ENCODE results near the gene DUSP1. TPM values are rescaled to one million over a fixed set of nuclear protein-coding genes. Genes with fewer than 3 reads are reported as not detected.
A peak's percentile ranks its signal among the peaks of the same experiment; 100 is the strongest.

Gene DUSP1
- total and polyA plus RNA-seq, 10 of the 15 experiments (the other 5 are each of a cell fraction or from before 2014, with no cell fraction given): 1.4 to 6.2 (median 3.9) TPM

GRCh38 chr5:172806897-172807672 is 36.1 kb upstream of the DUSP1 start (continued):
- TF ChIP-seq FOXM1 (IDR thresholded peaks at IDR 0.05; ENCODE audit: low read depth, low read length): no peak
- no peak for TF ChIP-seq SUPT20H (IDR thresholded peaks at IDR 0.05; ENCODE audit: borderline replicate concordance, control insufficient read depth, low read depth, low read length)
- peak; percentile 39 for TF ChIP-seq SP1 (IDR thresholded peaks at IDR 0.05; ENCODE audit: low read depth, low read length)
- TF ChIP-seq, protein P1, sequence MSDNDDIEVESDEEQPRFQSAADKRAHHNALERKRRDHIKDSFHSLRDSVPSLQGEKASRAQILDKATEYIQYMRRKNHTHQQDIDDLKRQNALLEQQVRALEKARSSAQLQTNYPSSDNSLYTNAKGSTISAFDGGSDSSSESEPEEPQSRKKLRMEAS (IDR thresholded peaks at IDR 0.05; ENCODE audit: low read depth, low read length): no peak; the same call in 1 of the 2 replicates
- no peak for TF ChIP-seq SREBF1 (IDR thresholded peaks at IDR 0.05; ENCODE audit: low read length)
- TF ChIP-seq, protein P2, sequence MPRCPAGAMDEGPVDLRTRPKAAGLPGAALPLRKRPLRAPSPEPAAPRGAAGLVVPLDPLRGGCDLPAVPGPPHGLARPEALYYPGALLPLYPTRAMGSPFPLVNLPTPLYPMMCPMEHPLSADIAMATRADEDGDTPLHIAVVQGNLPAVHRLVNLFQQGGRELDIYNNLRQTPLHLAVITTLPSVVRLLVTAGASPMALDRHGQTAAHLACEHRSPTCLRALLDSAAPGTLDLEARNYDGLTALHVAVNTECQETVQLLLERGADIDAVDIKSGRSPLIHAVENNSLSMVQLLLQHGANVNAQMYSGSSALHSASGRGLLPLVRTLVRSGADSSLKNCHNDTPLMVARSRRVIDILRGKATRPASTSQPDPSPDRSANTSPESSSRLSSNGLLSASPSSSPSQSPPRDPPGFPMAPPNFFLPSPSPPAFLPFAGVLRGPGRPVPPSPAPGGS (IDR thresholded peaks at IDR 0.05; ENCODE audit: borderline replicate concordance, insufficient read depth, low read depth, low read length, poor library complexity, severe bottlenecking): no peak
- no peak for TF ChIP-seq SIN3A (IDR thresholded peaks at IDR 0.05; ENCODE audit: low read depth, low read length)
- TF ChIP-seq, protein P3, sequence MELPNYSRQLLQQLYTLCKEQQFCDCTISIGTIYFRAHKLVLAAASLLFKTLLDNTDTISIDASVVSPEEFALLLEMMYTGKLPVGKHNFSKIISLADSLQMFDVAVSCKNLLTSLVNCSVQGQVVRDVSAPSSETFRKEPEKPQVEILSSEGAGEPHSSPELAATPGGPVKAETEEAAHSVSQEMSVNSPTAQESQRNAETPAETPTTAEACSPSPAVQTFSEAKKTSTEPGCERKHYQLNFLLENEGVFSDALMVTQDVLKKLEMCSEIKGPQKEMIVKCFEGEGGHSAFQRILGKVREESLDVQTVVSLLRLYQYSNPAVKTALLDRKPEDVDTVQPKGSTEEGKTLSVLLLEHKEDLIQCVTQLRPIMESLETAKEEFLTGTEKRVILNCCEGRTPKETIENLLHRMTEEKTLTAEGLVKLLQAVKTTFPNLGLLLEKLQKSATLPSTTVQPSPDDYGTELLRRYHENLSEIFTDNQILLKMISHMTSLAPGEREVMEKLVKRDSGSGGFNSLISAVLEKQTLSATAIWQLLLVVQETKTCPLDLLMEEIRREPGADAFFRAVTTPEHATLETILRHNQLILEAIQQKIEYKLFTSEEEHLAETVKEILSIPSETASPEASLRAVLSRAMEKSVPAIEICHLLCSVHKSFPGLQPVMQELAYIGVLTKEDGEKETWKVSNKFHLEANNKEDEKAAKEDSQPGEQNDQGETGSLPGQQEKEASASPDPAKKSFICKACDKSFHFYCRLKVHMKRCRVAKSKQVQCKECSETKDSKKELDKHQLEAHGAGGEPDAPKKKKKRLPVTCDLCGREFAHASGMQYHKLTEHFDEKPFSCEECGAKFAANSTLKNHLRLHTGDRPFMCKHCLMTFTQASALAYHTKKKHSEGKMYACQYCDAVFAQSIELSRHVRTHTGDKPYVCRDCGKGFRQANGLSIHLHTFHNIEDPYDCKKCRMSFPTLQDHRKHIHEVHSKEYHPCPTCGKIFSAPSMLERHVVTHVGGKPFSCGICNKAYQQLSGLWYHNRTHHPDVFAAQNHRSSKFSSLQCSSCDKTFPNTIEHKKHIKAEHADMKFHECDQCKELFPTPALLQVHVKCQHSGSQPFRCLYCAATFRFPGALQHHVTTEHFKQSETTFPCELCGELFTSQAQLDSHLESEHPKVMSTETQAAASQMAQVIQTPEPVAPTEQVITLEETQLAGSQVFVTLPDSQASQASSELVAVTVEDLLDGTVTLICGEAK (IDR thresholded peaks at IDR 0.05; ENCODE audit: borderline replicate concordance): no peak
- TF ChIP-seq TCF7 (IDR thresholded peaks at IDR 0.05; ENCODE audit: borderline replicate concordance): no peak
- no peak for TF ChIP-seq MYB (IDR thresholded peaks at IDR 0.05; ENCODE audit: borderline replicate concordance, low read depth, low read length)
- TF ChIP-seq RBBP5 (conservative IDR thresholded peaks at IDR 0.05): no peak
- peak; percentile 88 for TF ChIP-seq ATF7 (IDR thresholded peaks at IDR 0.05; ENCODE audit: low read depth)
- TF ChIP-seq FOXK2 (IDR thresholded peaks at IDR 0.05): no peak
- TF ChIP-seq EGR1 (IDR thresholded peaks at IDR 0.05; ENCODE audit: borderline replicate concordance in 1 of 2, low read depth in 2 of 2, low read length in 2 of 2): peak in 1 of 2 experiments; percentile 55; a peak in 1 of 3 replicates
- TF ChIP-seq RUNX3 (IDR thresholded peaks at IDR 0.05; ENCODE audit: low read length): peak; percentile 64
- no peak for TF ChIP-seq ZNF217 (IDR thresholded peaks at IDR 0.05)
- TF ChIP-seq CHD4 (IDR thresholded peaks at IDR 0.05): no peak
- TF ChIP-seq HDAC6 (IDR thresholded peaks at IDR 0.05; ENCODE audit: unreplicated experiment): no peak
- TF ChIP-seq MXI1 (IDR thresholded peaks at IDR 0.05; ENCODE audit: low read depth, low read length): no peak
- no peak for TF ChIP-seq NKRF (conservative IDR thresholded peaks at IDR 0.05)
- no peak for TF ChIP-seq ESRRA (IDR thresholded peaks at IDR 0.05; ENCODE audit: low read length)
- no peak for TF ChIP-seq IRF4 (IDR thresholded peaks at IDR 0.05; ENCODE audit: low read depth, low read length)
- peak; percentile 64; the same call in 1 of the 2 replicates for TF ChIP-seq MTA2 (IDR thresholded peaks at IDR 0.05; ENCODE audit: low read depth)
- peak; percentile 52 for TF ChIP-seq NR2C1 (IDR thresholded peaks at IDR 0.05)

All from GM12878 (cell line).